H1 (cell line): Measurements from ENCODE around the gene HADHB. TPM values are rescaled to one million over a fixed set of nuclear protein-coding genes. Genes with fewer than 3 reads are reported as not detected.

Experiments
- CTCF ChIA-PET: fragments of 300-600 bp; sonication (Branson Sonifier 250); formaldehyde crosslinking; loops from one replicate; lab custom pipeline; 2021; ENCODE audit not compliant: partially characterized antibody; lab: Charles Lee
- POLR2A ChIA-PET: fragments of 300-600 bp; sonication (Branson Sonifier 250); formaldehyde crosslinking; loops from one replicate; lab custom pipeline; 2021; ENCODE audit warnings: inconsistent platforms; ENCODE audit not compliant: partially characterized antibody; lab: Charles Lee
- DNase-seq, 2 experiments: peaks; one replicate each; pipeline versions ENCODE4 v3.0.0 to v3.0.0-alpha.2; 2010 to 2022; ENCODE audit warnings: low spot score in 2 of 2, low read depth in 1 of 2, mixed read lengths in 1 of 2
- FAIRE-seq: peaks from 2 replicates; lab custom pipeline; 2011; peaks lifted over from hg19 to GRCh38; lab: Jason Lieb, UNC
- H2AFZ ChIP-seq: 2 replicates; pipeline ENCODE4 v1.8.1; 2012; ENCODE audit warnings: low read length, inconsistent platforms
- H2AK5ac ChIP-seq: 2 replicates; pipeline ENCODE4 v1.6.1; 2013; ENCODE audit warnings: low read depth, low read length
- H2BK120ac ChIP-seq: replicated peaks from 2 replicates; pipeline ENCODE3; 2013; ENCODE audit warnings: low read depth, low read length, inconsistent platforms
- H2BK12ac ChIP-seq: 2 replicates; pipeline ENCODE4 v1.6.1; 2013; ENCODE audit warnings: low read depth, low read length
- H2BK15ac ChIP-seq: 2 replicates; pipeline ENCODE4 v1.6.1; 2013; ENCODE audit warnings: low read length
- H2BK20ac ChIP-seq: 2 replicates; pipeline ENCODE4 v1.6.1; 2013; ENCODE audit warnings: low read length
- H2BK5ac ChIP-seq: 2 replicates; pipeline ENCODE4 v1.6.1; 2013; ENCODE audit warnings: low read depth, low read length
- H3K14ac ChIP-seq: 2 replicates; pipeline ENCODE4 v1.6.1; 2013; ENCODE audit warnings: inconsistent platforms; ENCODE audit not compliant: insufficient read length
- H3K18ac ChIP-seq: 2 replicates; pipeline ENCODE4 v1.6.1; 2013; ENCODE audit warnings: low read length; ENCODE audit errors: extremely low read depth
- H3K23ac ChIP-seq: 2 replicates; pipeline ENCODE4 v1.6.1; 2013; ENCODE audit warnings: inconsistent platforms; ENCODE audit not compliant: insufficient read length
- H3K23me2 ChIP-seq: 2 replicates; pipeline ENCODE4 v1.6.1; 2013; ENCODE audit warnings: low read depth, low read length
- H3K27ac ChIP-seq: 2 replicates; pipeline ENCODE4 v1.6.1; 2011; ENCODE audit warnings: low read depth, low read length, inconsistent platforms
- H3K27me3 ChIP-seq, 4 experiments: replicated peaks in 1 of 4; 1 replicate in 1 of 4; 2 replicates in 3 of 4; pipeline versions ENCODE4 v1.6.1 to v1.8.1; 2011 to 2013; ENCODE audit warnings: low read length in 3 of 4, mild to moderate bottlenecking in 3 of 4, inconsistent platforms in 2 of 4, mixed read lengths in 2 of 4, moderate library complexity in 1 of 4; ENCODE audit not compliant: control insufficient read depth in 3 of 4, insufficient read depth in 3 of 4; ENCODE audit errors: extremely low read depth in 1 of 4
- H3K36me3 ChIP-seq, 4 experiments: 2 replicates each; pipeline versions ENCODE4 v1.6.1 to v1.8.1; 2011 to 2013; ENCODE audit warnings: mild to moderate bottlenecking in 4 of 4, low read length in 3 of 4, moderate library complexity in 2 of 4, control low read depth in 1 of 4, inconsistent platforms in 1 of 4; ENCODE audit not compliant: insufficient read depth in 4 of 4, control insufficient read depth in 2 of 4
- H3K4ac ChIP-seq: replicated peaks from 2 replicates; pipeline ENCODE3; 2013; ENCODE audit warnings: low read length, low read depth, mixed read lengths, inconsistent platforms; ENCODE audit not compliant: insufficient read length
- H3K4me1 ChIP-seq, 4 experiments: replicated peaks in 1 of 4; 1 replicate in 1 of 4; 2 replicates in 3 of 4; pipeline versions ENCODE4 v1.6.1 to v1.8.1; 2011 to 2013; ENCODE audit warnings: low read length in 3 of 4, inconsistent platforms in 2 of 4, mixed read lengths in 1 of 4; ENCODE audit not compliant: insufficient read depth in 4 of 4, control insufficient read depth in 3 of 4
- H3K4me2 ChIP-seq, 2 experiments: 2 replicates each; pipeline versions ENCODE4 v1.6.1 to v1.8.1; 2011 to 2013; ENCODE audit warnings: low read depth in 2 of 2, low read length in 2 of 2, control low read depth in 1 of 2, inconsistent platforms in 1 of 2, mild to moderate bottlenecking in 1 of 2; ENCODE audit not compliant: insufficient read depth in 1 of 2
- H3K4me3 ChIP-seq, 4 experiments: fragments of 200-600, 300-600 bp in 1 of 4; sonication (generic), shearing (Covaris generic), sonication (Bioruptor Twin) in 1 of 4; 2 replicates each; pipeline versions ENCODE4 v1.5.1 to v1.8.1; 2011 to 2016; ENCODE audit warnings: low read length in 4 of 4, low read depth in 3 of 4, control low read depth in 2 of 4, inconsistent platforms in 2 of 4, mild to moderate bottlenecking in 2 of 4, mixed read lengths in 1 of 4, moderate library complexity in 1 of 4; ENCODE audit not compliant: insufficient read depth in 2 of 4; ENCODE audit errors: extremely low read depth in 1 of 4
- H3K56ac ChIP-seq: replicated peaks from 2 replicates; pipeline ENCODE3; 2013; ENCODE audit warnings: low read depth, mild to moderate bottlenecking, mixed read lengths, low read length, inconsistent platforms; ENCODE audit not compliant: insufficient read length
- H3K79me1 ChIP-seq: 2 replicates; pipeline ENCODE4 v1.6.1; 2013; ENCODE audit warnings: low read depth, low read length, control low read depth
- H3K79me2 ChIP-seq, 2 experiments: 2 replicates each; pipeline versions ENCODE4 v1.6.1 to v1.8.1; 2012 to 2013; ENCODE audit warnings: low read length in 2 of 2, mild to moderate bottlenecking in 2 of 2, inconsistent platforms in 1 of 2; ENCODE audit not compliant: insufficient read depth in 2 of 2, control insufficient read depth in 1 of 2
- H3K9ac ChIP-seq, 4 experiments: replicated peaks in 1 of 4; 1 replicate in 1 of 4; 2 replicates in 3 of 4; pipeline versions ENCODE4 v1.6.1 to v1.8.1; 2011 to 2013; ENCODE audit warnings: low read depth in 3 of 4, low read length in 3 of 4, control low read depth in 2 of 4, mild to moderate bottlenecking in 2 of 4, moderate library complexity in 2 of 4, inconsistent platforms in 1 of 4; ENCODE audit errors: extremely low read depth in 1 of 4
- H3K9me3 ChIP-seq, 2 experiments: 2 replicates each; pipeline versions ENCODE4 v1.6.1 to v1.8.1; 2012 to 2013; ENCODE audit warnings: mild to moderate bottlenecking in 2 of 2, moderate library complexity in 2 of 2, control low read depth in 1 of 2, inconsistent platforms in 1 of 2, low read depth in 1 of 2, low read length in 1 of 2, mixed read lengths in 1 of 2; ENCODE audit not compliant: insufficient read depth in 2 of 2
- H4K20me1 ChIP-seq, 2 experiments: replicated peaks in 1 of 2; 2 replicates each; pipeline versions ENCODE3 to v1.8.1; 2011 to 2013; ENCODE audit warnings: inconsistent platforms in 2 of 2, low read length in 2 of 2, mild to moderate bottlenecking in 1 of 2; ENCODE audit not compliant: insufficient read depth in 2 of 2, control insufficient read depth in 1 of 2
- H4K5ac ChIP-seq: 2 replicates; pipeline ENCODE4 v1.6.1; 2013; ENCODE audit warnings: low read length, low read depth, mixed read lengths, inconsistent platforms; ENCODE audit not compliant: insufficient read length
- H4K8ac ChIP-seq: 2 replicates; pipeline ENCODE4 v1.8.0; 2013; ENCODE audit warnings: mild to moderate bottlenecking, moderate library complexity, low read length, inconsistent platforms; ENCODE audit not compliant: insufficient read depth; ENCODE audit errors: extremely low read depth
- H4K91ac ChIP-seq: replicated peaks from 2 replicates; pipeline ENCODE3; 2013; ENCODE audit warnings: low read length, mixed read lengths, inconsistent platforms; ENCODE audit not compliant: insufficient read length
- RAD21 ChIP-seq, 2 experiments: IDR thresholded peaks in 1 of 2; conservative IDR thresholded peaks in 1 of 2; 2 replicates each; pipeline ENCODE4 v1.6.1; 2011; ENCODE audit warnings: low read depth in 2 of 2, low read length in 2 of 2, improper control_type of control experiment in 1 of 2, inconsistent platforms in 1 of 2, mild to moderate bottlenecking in 1 of 2, moderate library complexity in 1 of 2
- SIN3A ChIP-seq, 2 experiments: IDR thresholded peaks in 1 of 2; conservative IDR thresholded peaks in 1 of 2; 2 replicates each; pipeline ENCODE4 v1.6.1; 2011 to 2012; ENCODE audit warnings: low read length in 2 of 2, improper control_type of control experiment in 1 of 2, low read depth in 1 of 2, mild to moderate bottlenecking in 1 of 2
- WGBS, 2 experiments: shearing (Covaris generic) in 1 of 2; methylation state at CpG; one replicate each; pipeline versions ENCODE4 v1.1.6 to v1.1.7; 2013 to 2015; ENCODE audit warnings: low lambda C conversion rate in 2 of 2, mixed read lengths in 2 of 2, inconsistent platforms in 1 of 2, low coverage in 1 of 2, missing lambda C conversion rate in 1 of 2; ENCODE audit not compliant: insufficient replicate concordance in 2 of 2, insufficient coverage in 1 of 2, insufficient read length in 1 of 2; ENCODE audit errors: extremely low coverage in 1 of 2, missing lambda C conversion rate in 1 of 2; 5-methylcytosine and 5-hydroxymethylcytosine counted together
- polyA plus RNA-seq, 7 experiments: library from polyadenylated mRNA; depleted of rRNA in 3 of 7; stranded (reverse) in 5 of 7; unstranded in 2 of 7; fragments of >200 nt in 5 of 7; fragments of 200-250 nt in 2 of 7; gene quantifications; 1 replicate in 5 of 7; 2 replicates in 1 of 7; 4 replicates in 1 of 7; pipeline versions ENCODE4 v1.2.1 to v1.2.3, GENCODE V29; 2011 to 2013; ENCODE audit warnings: missing spikeins in 2 of 7, mixed read lengths in 2 of 7
- total RNA-seq: library from RNA; stranded (reverse); fragmentation: NEBNext Ultra II Directional; extraction: Animal tissue kit (Norgen Biotek cat#: 25700); gene quantifications from 2 replicates; pipeline ENCODE4 v1.2.1, GENCODE V29; 2021
- TF ChIP-seq, protein P1 (sequence below), 3 experiments: IDR thresholded peaks; 1 replicate in 2 of 3; 2 replicates in 1 of 3; pipeline versions ENCODE4 v1.5.1 to v1.6.1; 2011; ENCODE audit warnings: low read length in 3 of 3, mild to moderate bottlenecking in 3 of 3, inconsistent platforms in 2 of 3, low read depth in 1 of 3, moderate library complexity in 1 of 3; ENCODE audit not compliant: insufficient read depth in 1 of 3; ENCODE audit errors: control extremely low read depth in 1 of 3

Gene HADHB
- total and polyA plus RNA-seq, 2 of the 8 experiments (the other 6 are each of a cell fraction or from before 2014, with no cell fraction given) = 47.7 to 52.3 TPM

- no peak for FAIRE-seq
- H3K36me3 ChIP-seq = no peaks in the 10 kb centered on the region
- H2BK15ac ChIP-seq = peak overlapping the region; percentile 67; the same call in 1 of the 2 replicates
- no peak overlapping the region for H2AFZ ChIP-seq
- ChIA-PET POLR2A (interaction anchor here (6.2 kb wide), 1 partner anchor 14 kb away, joined by 34 read pairs; no protein-coding TSS in a partner anchor), CTCF (interaction anchor here (0.6 to 3.3 kb wide), 18 partner anchors 8 to 271 kb away, joined by 3 to 18 read pairs (median 4); no protein-coding TSS in a partner anchor)
- H4K8ac ChIP-seq = no peak overlapping the region
- H3K14ac ChIP-seq = no peak overlapping the region
- no peak overlapping the region for H3K4ac ChIP-seq
- H4K91ac ChIP-seq = no peak overlapping the region
- no peaks in the 10 kb centered on the region for H3K79me2 ChIP-seq
- no peak overlapping the region for H3K23ac ChIP-seq
- no peaks in the 10 kb centered on the region for H3K23me2 ChIP-seq
- H3K79me1 ChIP-seq = no peaks in the 10 kb centered on the region
- no peak overlapping the region for H3K4me2 ChIP-seq
- H3K18ac ChIP-seq = no peak overlapping the region
- H2AK5ac ChIP-seq = no peak overlapping the region
- no peak overlapping the region for H3K4me3 ChIP-seq
- H2BK20ac ChIP-seq = no peak overlapping the region
- H4K20me1 ChIP-seq = no peaks in the 10 kb centered on the region
- H3K4me1 ChIP-seq = peaks cover 0 to 7% (median 3%) of the 10 kb centered on the region in 4 experiments; a peak in 4 of 7 replicates
- H4K5ac ChIP-seq = no peak overlapping the region
- no peak overlapping the region for H3K56ac ChIP-seq
- TF ChIP-seq RAD21 (IDR thresholded peaks at IDR 0.05 in 1 of 2, conservative IDR thresholded peaks at IDR 0.05 in 1 of 2; ENCODE audit: low read depth in 2 of 2, low read length in 2 of 2) (peak; percentile 81 to 89), SIN3A (conservative IDR thresholded peaks at IDR 0.05 in 1 of 2, IDR thresholded peaks at IDR 0.05 in 1 of 2; ENCODE audit: low read depth in 1 of 2, low read length in 2 of 2) (no peak)
- TF ChIP-seq, protein P1, sequence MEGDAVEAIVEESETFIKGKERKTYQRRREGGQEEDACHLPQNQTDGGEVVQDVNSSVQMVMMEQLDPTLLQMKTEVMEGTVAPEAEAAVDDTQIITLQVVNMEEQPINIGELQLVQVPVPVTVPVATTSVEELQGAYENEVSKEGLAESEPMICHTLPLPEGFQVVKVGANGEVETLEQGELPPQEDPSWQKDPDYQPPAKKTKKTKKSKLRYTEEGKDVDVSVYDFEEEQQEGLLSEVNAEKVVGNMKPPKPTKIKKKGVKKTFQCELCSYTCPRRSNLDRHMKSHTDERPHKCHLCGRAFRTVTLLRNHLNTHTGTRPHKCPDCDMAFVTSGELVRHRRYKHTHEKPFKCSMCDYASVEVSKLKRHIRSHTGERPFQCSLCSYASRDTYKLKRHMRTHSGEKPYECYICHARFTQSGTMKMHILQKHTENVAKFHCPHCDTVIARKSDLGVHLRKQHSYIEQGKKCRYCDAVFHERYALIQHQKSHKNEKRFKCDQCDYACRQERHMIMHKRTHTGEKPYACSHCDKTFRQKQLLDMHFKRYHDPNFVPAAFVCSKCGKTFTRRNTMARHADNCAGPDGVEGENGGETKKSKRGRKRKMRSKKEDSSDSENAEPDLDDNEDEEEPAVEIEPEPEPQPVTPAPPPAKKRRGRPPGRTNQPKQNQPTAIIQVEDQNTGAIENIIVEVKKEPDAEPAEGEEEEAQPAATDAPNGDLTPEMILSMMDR (IDR thresholded peaks at IDR 0.05; ENCODE audit: control extremely low read depth in 1 of 3, insufficient read depth in 1 of 3, low read depth in 1 of 3, low read length in 3 of 3) = peak; percentile 68 to 75 (median 74)
- H3K27me3 ChIP-seq = no peaks in the 10 kb centered on the region
- no peak overlapping the region for H2BK120ac ChIP-seq
- H3K27ac ChIP-seq = no peak overlapping the region
- 84% methylated on average over 8 of the region's 8 CpGs; no CpG with 5 or more reads in 1 of the 2 experiments for WGBS, 2 experiments
- DNase-seq = no peak
- H2BK12ac ChIP-seq = no peak overlapping the region
- no peaks in the 10 kb centered on the region for H3K9me3 ChIP-seq
- H3K9ac ChIP-seq = no peak overlapping the region
- H2BK5ac ChIP-seq = no peak overlapping the region
Measured at GRCh38 chr2:26314243-26314642, 69.5 kb downstream of the HADHB start.
